A673 (cell line): ENCODE measurements around the gene OLIG2.

Experiments
- EZH2 ChIP-seq: fragments of 200-600 bp; sonication (generic); IDR thresholded peaks from 2 replicates; pipeline ENCODE4 v1.6.1; 2017; ENCODE audit warnings: borderline replicate concordance, low read depth, mild to moderate bottlenecking, mixed read lengths, antibody characterized with exemption, low read length; ENCODE audit not compliant: poor library complexity, severe bottlenecking
- TF ChIP-seq, protein P1 (sequence below): fragments of 300-800, 200-600 bp; sonication (generic); conservative IDR thresholded peaks from 2 replicates; pipeline ENCODE4 v1.5.1; 2017; ENCODE audit warnings: low read depth, mild to moderate bottlenecking, antibody characterized with exemption, low read length, moderate library complexity, mixed read lengths

DNA sequence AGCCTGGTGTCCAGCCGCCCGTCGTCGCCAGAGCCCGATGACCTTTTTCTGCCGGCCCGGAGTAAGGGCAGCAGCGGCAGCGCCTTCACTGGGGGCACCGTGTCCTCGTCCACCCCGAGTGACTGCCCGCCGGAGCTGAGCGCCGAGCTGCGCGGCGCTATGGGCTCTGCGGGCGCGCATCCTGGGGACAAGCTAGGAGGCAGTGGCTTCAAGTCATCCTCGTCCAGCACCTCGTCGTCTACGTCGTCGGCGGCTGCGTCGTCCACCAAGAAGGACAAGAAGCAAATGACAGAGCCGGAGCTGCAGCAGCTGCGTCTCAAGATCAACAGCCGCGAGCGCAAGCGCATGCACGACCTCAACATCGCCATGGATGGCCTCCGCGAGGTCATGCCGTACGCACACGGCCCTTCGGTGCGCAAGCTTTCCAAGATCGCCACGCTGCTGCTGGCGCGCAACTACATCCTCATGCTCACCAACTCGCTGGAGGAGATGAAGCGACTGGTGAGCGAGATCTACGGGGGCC, 1.2 kb downstream of the OLIG2 start:
- TF ChIP-seq, protein P1, sequence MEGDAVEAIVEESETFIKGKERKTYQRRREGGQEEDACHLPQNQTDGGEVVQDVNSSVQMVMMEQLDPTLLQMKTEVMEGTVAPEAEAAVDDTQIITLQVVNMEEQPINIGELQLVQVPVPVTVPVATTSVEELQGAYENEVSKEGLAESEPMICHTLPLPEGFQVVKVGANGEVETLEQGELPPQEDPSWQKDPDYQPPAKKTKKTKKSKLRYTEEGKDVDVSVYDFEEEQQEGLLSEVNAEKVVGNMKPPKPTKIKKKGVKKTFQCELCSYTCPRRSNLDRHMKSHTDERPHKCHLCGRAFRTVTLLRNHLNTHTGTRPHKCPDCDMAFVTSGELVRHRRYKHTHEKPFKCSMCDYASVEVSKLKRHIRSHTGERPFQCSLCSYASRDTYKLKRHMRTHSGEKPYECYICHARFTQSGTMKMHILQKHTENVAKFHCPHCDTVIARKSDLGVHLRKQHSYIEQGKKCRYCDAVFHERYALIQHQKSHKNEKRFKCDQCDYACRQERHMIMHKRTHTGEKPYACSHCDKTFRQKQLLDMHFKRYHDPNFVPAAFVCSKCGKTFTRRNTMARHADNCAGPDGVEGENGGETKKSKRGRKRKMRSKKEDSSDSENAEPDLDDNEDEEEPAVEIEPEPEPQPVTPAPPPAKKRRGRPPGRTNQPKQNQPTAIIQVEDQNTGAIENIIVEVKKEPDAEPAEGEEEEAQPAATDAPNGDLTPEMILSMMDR: no peak
- peak; percentile 80 for TF ChIP-seq EZH2
